VCaP (cell line): ENCODE results near the gene SIPA1.

Source experiments
- H3K27ac ChIP-seq: fragments of 450-650 bp; 2 replicates; pipeline ENCODE4 v1.5.1; 2017
- CTCF ChIP-seq: fragments of 450-650 bp; conservative IDR thresholded peaks from 2 replicates; pipeline ENCODE4 v1.5.1; 2017; ENCODE audit warnings: mild to moderate bottlenecking, moderate library complexity

SIPA1 gene

GRCh38 chr11:65610404-65610803 is 27.5 kb upstream of the SIPA1 start:
- H3K27ac ChIP-seq, result peak overlapping the region; percentile 99
- TF ChIP-seq CTCF, result no peak

- TF ChIP-seq CTCF, result no peak
- H3K27ac ChIP-seq, result peak overlapping the region; percentile 99
These were observed 26.7 kb upstream of the SIPA1 start for GRCh38 chr11:65611028-65611757.

GRCh38 chr11:65611758-65612603 is 25.9 kb upstream of the SIPA1 start:
- no peak for TF ChIP-seq CTCF
- H3K27ac ChIP-seq, result peak overlapping the region; percentile 99

GRCh38 chr11:65612691-65613090 is 25.2 kb upstream of the SIPA1 start:
- no peak for TF ChIP-seq CTCF
- H3K27ac ChIP-seq, result peak overlapping the region; percentile 99

GRCh38 chr11:65613091-65613928 is 24.6 kb upstream of the SIPA1 start:
- peak overlapping the region; percentile 99 for H3K27ac ChIP-seq

GRCh38 chr11:65615229-65615949 is 22.5 kb upstream of the SIPA1 start, which contains the start of gene PCNX3:
PCNX3 (plus strand) TSS chr11:65615776; CDS start chr11:65616312, 536 bp downstream.
- TF ChIP-seq CTCF, result no peak
- peak within 1 kb of the TSS; percentile 99 for H3K27ac ChIP-seq

More at GRCh38 chr11:65613091-65613928, 24.6 kb upstream of the SIPA1 start:
- TF ChIP-seq CTCF, result 0 out of 2 replicates have a peak, but pooled peaks have one; percentile 24
